Activated T-cell treated with anti-CD3 and anti-CD28 coated beads, Interleukin-2, amount 50 U/mL, for 48 hours (primary cell): ENCODE measurements around the gene TSPYL4.

ENCODE experiments used
- DNase-seq, 2 experiments: peaks; one replicate each; pipeline ENCODE4 v3.0.0-alpha.2; 2020

The TSPYL4 gene

GRCh38 chr6:116221067-116221466, 32.8 kb downstream of the TSPYL4 start:
- no peak for DNase-seq

- DNase-seq: no peak
Measured at GRCh38 chr6:116218866-116219265, 35.0 kb downstream of the TSPYL4 start.

- DNase-seq: no peak
Measured at GRCh38 chr6:116218172-116218633, 35.7 kb downstream of the TSPYL4 start.

- no peak for DNase-seq
Measured at GRCh38 chr6:116217069-116217468, 36.8 kb downstream of the TSPYL4 start.

GRCh38 chr6:116215414-116215813, 38.5 kb downstream of the TSPYL4 start:
- DNase-seq: no peak

GRCh38 chr6:116214681-116215080, 39.2 kb downstream of the TSPYL4 start:
- DNase-seq: no peak

GRCh38 chr6:116210750-116211425, 43.0 kb downstream of the TSPYL4 start:
- no peak for DNase-seq

- no peak for DNase-seq
Measured at GRCh38 chr6:116210316-116210715, 43.6 kb downstream of the TSPYL4 start.

GRCh38 chr6:116208056-116208785, 45.7 kb downstream of the TSPYL4 start:
- no peak for DNase-seq

- no peak for DNase-seq
Measured at GRCh38 chr6:116206231-116206903, 47.5 kb downstream of the TSPYL4 start.

GRCh38 chr6:116205281-116205680, 48.6 kb downstream of the TSPYL4 start:
- DNase-seq: no peak

- no peak for DNase-seq
Measured at GRCh38 chr6:116201538-116201937, 52.3 kb downstream of the TSPYL4 start.

- DNase-seq: no peak
Measured at GRCh38 chr6:116200619-116201249, 53.1 kb downstream of the TSPYL4 start.
